Gastroesophageal sphincter (tissue), 4 donors: Measurements from ENCODE around the gene ROBO1. TPM values are rescaled to one million over a fixed set of nuclear protein-coding genes. Genes with fewer than 3 reads are reported as not detected.
A peak's percentile ranks its signal among the peaks of the same experiment; 100 is the strongest.

Source experiments
- ATAC-seq: fragments of 150-250 bp; one replicate; pipeline ENCODE4 v1.9.1; 2016; ENCODE audit warnings: mild to moderate bottlenecking, moderate library complexity
- H3K27ac ChIP-seq, 4 donors: fragments of 200-600 bp; sonication (generic) in 3 of 4; 1 replicate in 3 of 4; 2 replicates in 1 of 4; pipeline ENCODE4 v1.5.1; 2016 to 2019
- H3K27me3 ChIP-seq: fragments of 200-600 bp; sonication (generic); one replicate; pipeline ENCODE4 v1.5.1; 2019
- H3K36me3 ChIP-seq, 2 donors: fragments of 200-600 bp; sonication (generic); one replicate each; pipeline ENCODE4 v1.5.1; 2019; ENCODE audit warnings: control low read depth in 1 of 2
- H3K4me1 ChIP-seq, 3 donors: fragments of 200-600 bp; sonication (generic); 1 replicate in 2 of 3; 2 replicates in 1 of 3; pipeline ENCODE4 v1.5.1; 2016 to 2019; ENCODE audit warnings: control low read depth in 2 of 3
- H3K4me3 ChIP-seq, 2 donors: fragments of 200-600 bp; sonication (generic); one replicate each; pipeline ENCODE4 v1.5.1; 2019; ENCODE audit warnings: mild to moderate bottlenecking in 1 of 2, moderate library complexity in 1 of 2
- H3K9me3 ChIP-seq, 3 donors: fragments of 200-600 bp; sonication (generic); one replicate each; pipeline ENCODE4 v1.5.1; 2017 to 2019; ENCODE audit warnings: control low read depth in 2 of 3
- EP300 ChIP-seq: sonication (generic); formaldehyde crosslinking; IDR thresholded peaks from one replicate; pipeline ENCODE4 v1.6.1; 2017; ENCODE audit warnings: antibody characterized with exemption, mild to moderate bottlenecking
- POLR2A ChIP-seq, 2 donors: fragments of 450-650 bp; IDR thresholded peaks; one replicate each; pipeline ENCODE4 v1.6.1; 2017; ENCODE audit warnings: antibody characterized with exemption in 2 of 2, mild to moderate bottlenecking in 2 of 2, moderate library complexity in 1 of 2
- POLR2AphosphoS5 ChIP-seq: sonication (generic); formaldehyde crosslinking; IDR thresholded peaks from one replicate; pipeline ENCODE4 v1.6.1; 2017; ENCODE audit warnings: antibody characterized with exemption
- WGBS, 2 donors: methylation state at CpG; one replicate each; pipeline ENCODE4 v1.1.5; 2018; ENCODE audit warnings: low coverage in 1 of 2; 5-methylcytosine and 5-hydroxymethylcytosine counted together
- total RNA-seq, 4 donors: library from RNA; depleted of rRNA; stranded (reverse); fragments of >200 nt; gene quantifications; one replicate each; pipeline ENCODE4 v1.1.0, GENCODE V29; 2016
- TF ChIP-seq, protein P1 (sequence below), 4 experiments: fragments of 200-600 bp in 2 of 4; fragments of 450-650 bp in 2 of 4; sonication (generic) in 1 of 4; IDR thresholded peaks; one replicate each; pipeline ENCODE4 v1.5.1; 2017 to 2019; ENCODE audit warnings: antibody characterized with exemption in 4 of 4, mild to moderate bottlenecking in 2 of 4, moderate library complexity in 2 of 4

The ROBO1 gene
- total RNA-seq, 4 donors from 2014 or later, result 9.7 to 15.3 (median 12.9) TPM

DNA sequence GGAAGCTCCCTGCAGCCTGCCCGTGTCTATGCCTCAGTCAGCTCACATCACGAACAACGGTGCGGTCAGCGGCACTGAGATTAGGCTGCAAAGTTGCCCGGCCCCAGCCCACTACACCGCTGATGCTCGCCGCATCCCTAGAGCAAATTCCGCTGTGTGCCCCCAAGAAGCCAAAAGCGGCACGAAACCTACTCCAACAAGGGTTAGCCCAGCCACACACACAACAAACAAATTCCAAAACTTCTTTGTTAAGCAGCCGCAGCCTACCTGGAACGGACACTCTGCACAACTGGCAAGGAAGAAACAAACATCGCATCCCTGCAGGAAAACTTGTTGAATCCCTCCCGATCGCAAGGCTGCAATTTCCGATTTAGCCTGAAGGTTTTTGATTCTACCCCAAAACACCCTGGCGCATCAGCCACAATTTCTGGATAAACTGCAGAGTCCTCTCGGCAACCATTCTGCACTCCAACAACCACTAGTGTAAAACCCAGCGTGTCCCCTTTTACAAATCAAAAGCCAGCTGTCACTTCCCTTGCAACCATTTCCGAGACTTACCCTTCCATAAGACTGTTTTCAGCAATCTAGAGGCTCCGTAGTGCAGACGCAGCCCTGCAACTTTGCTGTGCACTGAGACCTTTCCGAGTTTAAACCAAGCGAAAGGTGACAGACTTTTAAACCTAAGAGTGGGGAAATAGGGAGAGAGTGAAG lies 449 bp downstream of the ROBO1 start:
- no peak overlapping the region for H3K27ac ChIP-seq
- H3K9me3 ChIP-seq, result no peaks in the 10 kb centered on the region
- ATAC-seq, result no peak
- TF ChIP-seq POLR2AphosphoS5, result no peak
- peaks cover 0 to 19% (median 0%) of the 10 kb centered on the region in 3 donors for H3K4me1 ChIP-seq
- peaks cover 49% of the 10 kb centered on the region for H3K27me3 ChIP-seq
- WGBS, 2 donors, result 0 to 1% methylated on average over 10 to 13 of the region's 26 CpGs
- peak overlapping the region in 1 of 2 donors; percentile 14 for H3K4me3 ChIP-seq
- H3K36me3 ChIP-seq, result no peaks in the 10 kb centered on the region

DNA sequence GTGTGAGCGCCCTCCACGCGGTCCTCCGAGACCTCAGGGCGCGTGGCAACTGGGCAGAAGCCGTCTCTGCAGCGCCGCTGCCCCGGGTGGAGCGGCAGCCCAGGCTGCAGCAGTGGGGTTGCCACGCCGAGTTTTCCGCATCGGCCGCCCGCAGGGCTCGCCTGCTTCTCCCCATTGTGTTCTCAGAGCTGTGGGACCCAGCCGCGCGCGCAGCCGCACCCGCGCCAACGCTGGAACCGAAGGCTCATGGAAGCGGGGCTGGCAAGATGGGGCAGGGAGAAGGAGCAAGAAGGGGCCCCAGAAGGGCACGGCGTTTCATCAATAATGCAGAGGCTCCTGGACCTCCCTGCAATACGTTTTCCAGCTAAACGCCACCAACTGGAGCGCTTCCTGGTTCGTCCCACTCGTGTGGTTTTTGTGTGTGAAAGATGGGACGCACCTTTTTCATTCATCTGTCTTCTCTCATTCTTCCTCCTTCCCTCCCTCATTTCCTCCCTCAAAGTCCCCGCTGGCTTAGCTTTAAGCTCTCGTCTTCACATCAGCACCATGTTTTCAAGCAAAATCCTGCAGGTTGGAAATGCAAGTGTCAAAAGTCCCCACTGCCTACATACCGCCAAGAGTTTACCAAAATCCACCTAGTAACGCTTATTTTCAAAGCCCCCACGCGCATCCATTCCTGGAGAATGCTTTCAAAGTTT lies 1.2 kb downstream of the ROBO1 start:
- Histone ChIP-seq H3K27ac (no peak overlapping the region), H3K27me3 (peaks cover 55% of the 10 kb centered on the region), H3K9me3 (no peaks in the 10 kb centered on the region), H3K36me3 (no peaks in the 10 kb centered on the region), H3K4me1 (peaks cover 0 to 19% (median 0%) of the 10 kb centered on the region in 3 donors), H3K4me3 (no peak overlapping the region)
- no peak for ATAC-seq
- WGBS, 2 donors, result 0 to 5% methylated on average over 12 to 14 of the region's 42 CpGs
- TF ChIP-seq POLR2AphosphoS5, result no peak
- TF ChIP-seq EP300, result no peak
- TF ChIP-seq, protein P1, sequence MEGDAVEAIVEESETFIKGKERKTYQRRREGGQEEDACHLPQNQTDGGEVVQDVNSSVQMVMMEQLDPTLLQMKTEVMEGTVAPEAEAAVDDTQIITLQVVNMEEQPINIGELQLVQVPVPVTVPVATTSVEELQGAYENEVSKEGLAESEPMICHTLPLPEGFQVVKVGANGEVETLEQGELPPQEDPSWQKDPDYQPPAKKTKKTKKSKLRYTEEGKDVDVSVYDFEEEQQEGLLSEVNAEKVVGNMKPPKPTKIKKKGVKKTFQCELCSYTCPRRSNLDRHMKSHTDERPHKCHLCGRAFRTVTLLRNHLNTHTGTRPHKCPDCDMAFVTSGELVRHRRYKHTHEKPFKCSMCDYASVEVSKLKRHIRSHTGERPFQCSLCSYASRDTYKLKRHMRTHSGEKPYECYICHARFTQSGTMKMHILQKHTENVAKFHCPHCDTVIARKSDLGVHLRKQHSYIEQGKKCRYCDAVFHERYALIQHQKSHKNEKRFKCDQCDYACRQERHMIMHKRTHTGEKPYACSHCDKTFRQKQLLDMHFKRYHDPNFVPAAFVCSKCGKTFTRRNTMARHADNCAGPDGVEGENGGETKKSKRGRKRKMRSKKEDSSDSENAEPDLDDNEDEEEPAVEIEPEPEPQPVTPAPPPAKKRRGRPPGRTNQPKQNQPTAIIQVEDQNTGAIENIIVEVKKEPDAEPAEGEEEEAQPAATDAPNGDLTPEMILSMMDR (IDR thresholded peaks at IDR 0.05), result no peak
- TF ChIP-seq POLR2A (IDR thresholded peaks at IDR 0.05), result no peak

DNA sequence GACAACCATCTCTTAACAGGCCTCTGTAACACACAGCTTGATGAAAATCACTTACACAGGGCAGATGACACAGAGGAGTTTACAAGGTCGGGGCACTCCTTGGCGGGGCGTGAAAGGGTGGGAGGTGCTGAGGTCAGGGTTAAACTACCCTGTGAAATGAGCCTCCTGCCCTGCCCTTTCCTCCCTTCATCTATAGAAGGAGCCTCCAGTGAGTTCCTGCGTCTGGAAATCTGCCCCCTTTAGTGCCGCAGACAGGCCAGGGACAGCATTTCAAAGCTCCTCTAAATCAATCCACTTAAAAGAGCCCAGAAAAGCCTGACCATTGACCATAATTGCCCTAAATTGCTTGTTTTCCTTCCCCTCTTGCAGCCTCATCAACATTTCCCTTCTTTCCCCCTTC lies 1.9 kb downstream of the ROBO1 start:
- TF ChIP-seq POLR2AphosphoS5 (no peak), POLR2A (IDR thresholded peaks at IDR 0.05) (no peak)
- ATAC-seq, result no peak
- WGBS, 2 donors, result 20 to 49% methylated on average over 1 to 3 of the region's 5 CpGs
- H3K9me3 ChIP-seq, result no peaks in the 10 kb centered on the region
- H3K4me3 ChIP-seq, result no peak overlapping the region
- H3K4me1 ChIP-seq, result peaks cover 0 to 19% (median 0%) of the 10 kb centered on the region in 3 donors
- H3K36me3 ChIP-seq, result no peaks in the 10 kb centered on the region
- H3K27me3 ChIP-seq, result peaks cover 56% of the 10 kb centered on the region
- H3K27ac ChIP-seq, result no peak overlapping the region

DNA sequence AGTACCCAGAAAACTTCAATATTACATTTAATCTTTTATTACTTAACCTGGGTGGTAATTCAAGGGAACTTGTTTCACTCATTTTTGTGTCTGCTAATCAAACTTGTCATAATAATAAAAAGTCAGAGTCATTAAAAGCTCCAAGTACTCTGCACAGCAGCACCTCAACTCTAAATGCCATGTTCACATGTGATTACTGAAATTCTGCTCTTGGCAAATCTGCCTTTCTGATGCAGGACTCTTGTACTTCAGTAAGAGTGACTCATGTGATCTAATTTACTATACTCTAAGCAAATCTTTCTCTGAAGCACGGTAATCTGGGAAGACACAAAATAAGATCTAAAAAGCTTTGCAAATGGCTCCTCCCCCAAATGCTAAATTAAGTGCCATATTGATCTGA lies 6.4 kb downstream of the ROBO1 start:
- Histone ChIP-seq H3K4me1 (peaks cover 0 to 3% (median 0%) of the 10 kb centered on the region in 3 donors), H3K27ac (no peak overlapping the region), H3K4me3 (no peak overlapping the region), H3K27me3 (peaks cover 31% of the 10 kb centered on the region), H3K36me3 (no peaks in the 10 kb centered on the region), H3K9me3 (no peaks in the 10 kb centered on the region)
- WGBS, 2 donors, result 70 to 100% methylated on average over 1 of the region's 1 CpG
- TF ChIP-seq POLR2AphosphoS5, result no peak
- TF ChIP-seq POLR2A (IDR thresholded peaks at IDR 0.05), result no peak
- TF ChIP-seq, protein P1 (IDR thresholded peaks at IDR 0.05), result no peak
- no peak for TF ChIP-seq EP300
- ATAC-seq, result no peak

DNA sequence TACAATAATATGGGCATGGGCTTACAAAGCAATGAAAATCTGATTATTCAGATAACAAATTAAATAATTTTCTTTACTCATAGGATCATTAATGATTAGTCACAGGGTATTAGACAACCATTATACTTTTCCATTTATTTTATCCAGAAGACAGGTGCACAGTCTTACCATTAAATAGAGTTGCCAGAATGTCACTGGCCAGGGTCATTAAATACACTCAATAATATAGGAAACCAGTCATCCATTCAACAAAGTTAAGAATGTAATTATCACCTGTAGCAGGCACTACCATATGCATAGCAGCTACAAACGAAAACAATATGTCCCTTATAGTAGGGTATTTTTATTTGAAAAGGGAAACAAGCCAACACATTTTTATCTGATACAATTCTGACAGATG lies 16.1 kb downstream of the ROBO1 start:
- no peaks in the 10 kb centered on the region for H3K27me3 ChIP-seq
- ATAC-seq, result no peak
- peaks cover 0 to 3% (median 0%) of the 10 kb centered on the region in 3 donors for H3K9me3 ChIP-seq
- 68 to 79% methylated on average over 1 of the region's 1 CpG for WGBS, 2 donors
- TF ChIP-seq EP300 (no peak), POLR2AphosphoS5 (no peak), POLR2A (IDR thresholded peaks at IDR 0.05) (no peak)
- TF ChIP-seq, protein P1 (IDR thresholded peaks at IDR 0.05), result no peak
- no peaks in the 10 kb centered on the region for H3K36me3 ChIP-seq
- H3K4me1 ChIP-seq, result no peaks in the 10 kb centered on the region
- H3K27ac ChIP-seq, result no peak overlapping the region
- no peak overlapping the region for H3K4me3 ChIP-seq

DNA sequence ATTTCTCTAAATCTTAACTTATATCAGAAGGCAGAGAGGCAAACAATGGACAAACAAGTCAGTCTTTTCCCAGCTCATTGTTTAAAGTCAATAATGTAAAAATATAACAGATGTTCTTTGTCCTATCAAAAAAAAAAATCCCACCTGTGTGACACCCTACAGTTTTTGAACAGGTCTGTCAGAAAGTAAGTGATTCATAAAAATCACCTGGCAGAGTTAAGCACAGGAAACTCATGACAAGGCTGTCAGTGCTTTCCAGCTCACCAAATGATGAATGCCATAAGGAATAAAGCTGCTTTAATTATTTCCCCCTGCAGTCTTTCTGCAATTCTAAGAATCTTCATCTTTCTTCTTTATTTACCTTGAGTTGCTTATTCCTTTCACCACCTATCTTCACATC lies 30.3 kb downstream of the ROBO1 start:
- H3K27me3 ChIP-seq, result no peaks in the 10 kb centered on the region
- no peak overlapping the region for H3K27ac ChIP-seq
- H3K36me3 ChIP-seq, result no peaks in the 10 kb centered on the region
- peaks cover 0 to 10% (median 0%) of the 10 kb centered on the region in 3 donors for H3K9me3 ChIP-seq
- H3K4me3 ChIP-seq, result no peak overlapping the region
- no peak for ATAC-seq
- H3K4me1 ChIP-seq, result no peaks in the 10 kb centered on the region
- TF ChIP-seq, protein P1 (IDR thresholded peaks at IDR 0.05), result no peak
- TF ChIP-seq POLR2A (IDR thresholded peaks at IDR 0.05), result no peak
